CD1c-positive myeloid dendritic cell (primary cell): ENCODE data around the gene RASEF.
"Not testable (repeated sequence)": the region's sequence is repeated elsewhere in the genome, so short reads cannot be mapped to it uniquely, and the experiment has no call there.

Experiments
- DNase-seq: peaks from one replicate; pipeline ENCODE4 v3.0.0-alpha.2; 2016; ENCODE audit errors: extremely low spot score

The RASEF gene

DNA sequence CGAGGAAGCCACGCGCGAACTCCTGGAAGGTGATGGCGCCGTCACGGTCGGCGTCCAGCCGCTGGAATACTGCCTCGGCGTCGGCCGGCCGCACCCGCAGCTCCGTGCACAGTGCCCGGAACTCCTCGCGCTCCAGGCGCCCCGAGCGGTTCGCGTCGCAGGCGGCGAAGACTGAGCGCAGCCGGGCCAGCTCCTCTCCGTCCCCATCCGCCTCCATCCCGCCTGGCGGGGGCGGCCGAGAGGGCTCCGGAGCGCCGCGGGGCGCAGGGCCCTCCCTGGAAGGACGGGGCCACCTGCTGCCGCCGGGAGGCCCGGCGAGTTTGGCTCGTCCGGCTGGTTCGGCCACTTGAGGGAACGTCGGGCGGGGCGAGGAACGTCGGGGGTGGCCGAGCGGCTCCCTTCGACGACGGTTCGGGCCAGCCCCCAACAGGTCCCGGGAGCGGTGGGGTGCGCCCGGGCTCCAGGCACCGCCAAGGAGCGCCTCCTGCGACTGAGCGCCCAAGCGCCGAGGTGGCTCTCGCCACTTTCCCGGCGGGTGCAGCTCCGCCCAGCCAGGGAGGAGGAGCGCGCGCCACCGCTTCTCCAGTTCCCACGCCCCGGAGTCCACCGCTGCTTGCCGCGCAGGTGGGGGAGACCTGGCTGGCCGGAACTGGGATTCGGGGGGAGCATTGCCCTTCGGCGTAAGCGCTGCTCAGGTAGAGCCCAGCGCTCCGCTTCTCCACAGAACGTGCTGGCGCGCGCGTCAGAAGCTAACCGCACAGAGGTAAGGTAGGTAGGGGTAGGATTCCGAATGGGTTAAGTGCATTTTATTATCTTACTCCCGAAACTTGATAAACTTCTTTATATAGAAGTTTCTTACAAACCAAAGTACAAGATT is at the start of gene RASEF:
Gene RASEF (minus strand): TSS at position 492 of the 877 bp plus-strand sequence. CDS start 275 bp downstream, at position 217.
- no peak for DNase-seq

DNA sequence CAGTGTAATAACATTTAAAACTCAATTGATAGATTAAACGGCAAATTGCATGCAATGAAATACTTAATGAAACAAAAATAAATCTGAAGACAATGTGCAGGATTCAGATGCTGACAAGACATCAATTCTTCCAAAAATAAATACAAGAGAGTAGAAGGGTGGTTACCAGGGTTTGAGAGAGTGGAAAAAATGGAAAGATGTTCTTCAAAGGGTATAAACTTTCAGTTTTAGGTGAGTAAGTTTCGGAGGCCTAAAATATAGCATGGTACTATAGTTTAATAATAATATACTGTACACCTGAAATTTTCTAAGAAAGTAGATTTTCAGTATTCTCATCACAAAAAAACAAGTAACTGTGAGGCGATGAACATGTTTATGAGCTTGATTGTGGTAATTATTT is 48.2 kb upstream of the RASEF start:
- DNase-seq = no peak

DNA sequence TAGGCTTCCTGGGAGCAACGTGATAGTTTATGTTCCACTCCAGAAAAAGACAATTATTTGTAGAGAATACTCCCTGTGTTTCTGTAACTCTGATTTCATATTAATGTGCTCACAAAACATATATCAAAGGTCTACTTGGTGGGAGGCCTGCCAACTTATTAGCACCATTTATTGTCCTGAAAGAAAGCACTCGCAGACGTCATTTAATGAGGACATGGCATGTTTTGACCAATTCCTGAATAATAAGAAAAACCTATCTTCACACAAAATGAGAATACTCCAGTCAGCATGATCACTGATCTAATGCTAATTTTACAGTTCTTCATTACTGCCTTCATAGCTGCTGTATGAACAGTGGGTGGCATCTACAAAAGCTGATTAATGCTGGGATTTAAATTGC is 46.4 kb upstream of the RASEF start:
- DNase-seq = no peak

DNA sequence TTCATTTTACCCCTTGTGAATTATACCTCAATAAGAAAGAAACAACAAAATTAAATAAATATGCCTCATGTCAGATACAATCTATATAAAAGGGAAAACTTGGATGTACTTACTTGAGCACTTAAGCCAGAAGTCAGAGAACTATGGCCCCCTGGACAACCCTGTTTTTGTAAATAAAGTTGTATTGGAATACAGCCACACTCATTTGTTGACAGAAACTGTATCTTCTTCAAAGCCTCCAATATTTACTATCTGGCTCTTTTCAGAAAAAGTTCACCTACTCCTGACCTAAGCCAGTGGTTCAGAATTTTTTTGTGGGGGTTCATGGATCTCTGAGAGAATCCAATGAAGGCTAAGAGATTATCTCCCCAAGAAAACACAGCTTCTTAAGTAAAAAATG is 45.3 kb upstream of the RASEF start:
- no peak for DNase-seq

DNA sequence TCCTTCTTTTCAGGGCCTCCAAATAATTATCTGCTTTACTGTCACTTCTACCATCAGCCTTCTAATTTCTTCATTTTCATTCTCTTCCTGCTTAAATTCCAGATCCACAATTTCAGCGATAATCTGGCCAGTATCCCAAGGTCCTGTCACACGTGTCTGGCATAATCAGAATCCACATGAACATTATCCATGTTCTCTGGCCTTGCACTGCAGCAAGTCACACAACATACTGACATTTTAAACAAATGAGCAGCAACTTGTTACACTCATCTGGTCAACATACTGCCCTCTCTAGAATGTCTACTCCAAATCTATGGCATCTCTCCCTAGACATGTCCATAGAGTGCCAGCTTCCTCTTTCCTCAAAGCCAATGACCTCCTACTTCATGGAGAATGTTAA is 43.8 kb upstream of the RASEF start:
- DNase-seq = no peak

DNA sequence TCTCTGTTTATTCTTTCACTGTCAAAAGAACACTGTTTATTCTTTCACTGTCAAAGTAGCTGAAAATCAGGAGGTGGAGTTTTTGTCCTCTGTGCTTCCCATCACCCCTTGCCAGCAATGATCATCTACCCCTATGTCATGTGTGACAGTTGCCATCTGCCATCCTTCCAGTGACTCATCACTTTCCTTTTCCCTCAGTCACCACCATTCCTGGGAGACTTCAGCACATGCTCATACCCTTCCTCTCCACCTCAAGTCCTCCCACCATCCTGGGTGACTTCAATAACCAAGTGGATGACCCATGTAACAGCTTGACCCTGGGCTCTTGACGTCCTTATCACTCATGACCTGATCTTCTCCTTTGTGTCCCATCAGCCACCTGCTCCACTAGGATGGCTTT is 43.3 kb upstream of the RASEF start:
- DNase-seq = no peak

DNA sequence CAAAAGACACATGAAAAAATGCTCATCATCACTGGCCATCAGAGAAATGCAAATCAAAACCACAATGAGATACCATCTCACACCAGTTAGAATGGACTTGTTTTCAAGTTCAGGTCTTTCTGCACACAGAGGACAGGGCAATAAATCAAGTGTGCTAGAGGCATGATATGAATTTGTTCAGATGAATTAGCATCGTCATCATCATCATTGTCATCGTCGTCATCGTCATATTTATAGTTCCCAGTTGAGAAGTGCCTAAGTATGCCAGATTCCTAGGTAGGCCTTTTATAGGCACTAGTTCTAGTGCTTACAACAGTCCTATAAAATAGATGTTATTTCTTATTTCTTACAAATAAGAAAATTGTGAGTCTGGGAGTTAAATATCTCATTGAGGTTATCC is 34.7 kb upstream of the RASEF start:
- DNase-seq = no peak

DNA sequence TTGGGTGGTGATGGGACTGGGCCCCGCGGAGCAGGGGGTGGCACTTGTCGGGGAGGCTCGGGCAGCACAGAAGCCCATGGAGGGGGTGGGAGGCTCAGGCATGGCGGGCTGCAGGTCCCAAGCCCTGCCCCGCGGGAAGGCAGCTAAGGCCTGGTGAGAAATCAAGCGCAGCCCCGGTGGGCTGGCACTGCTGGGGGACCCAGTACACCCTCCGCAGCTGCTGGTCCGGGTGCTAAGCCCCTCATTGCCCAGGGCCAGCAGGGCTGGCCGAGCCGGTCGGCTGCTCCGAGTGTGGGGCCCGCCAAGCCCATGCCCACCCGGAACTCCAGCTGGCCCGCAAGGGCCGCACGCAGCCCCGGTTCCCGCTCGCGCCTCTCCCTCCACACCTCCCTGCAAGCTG is 30.4 kb upstream of the RASEF start:
- DNase-seq = not testable (repeated sequence)

DNA sequence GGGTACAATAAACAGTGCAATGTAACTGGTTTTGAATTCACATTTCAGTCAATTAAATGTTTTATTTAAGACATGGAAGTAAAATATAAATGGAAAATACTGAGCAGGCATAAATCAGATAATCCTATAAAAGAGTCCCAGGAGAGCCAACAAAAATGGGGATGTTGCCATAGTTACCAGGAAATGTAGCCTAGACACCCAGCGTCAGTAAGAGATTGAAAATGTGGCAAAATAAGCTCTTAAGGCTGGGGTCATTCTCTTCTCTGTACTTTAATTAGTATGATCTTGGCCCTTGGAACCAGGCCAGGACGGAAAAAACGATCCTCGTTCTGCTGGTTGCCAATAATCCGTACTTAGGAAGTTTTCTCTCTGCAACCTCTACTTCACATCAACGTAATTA is 18.9 kb upstream of the RASEF start:
- no peak for DNase-seq

DNA sequence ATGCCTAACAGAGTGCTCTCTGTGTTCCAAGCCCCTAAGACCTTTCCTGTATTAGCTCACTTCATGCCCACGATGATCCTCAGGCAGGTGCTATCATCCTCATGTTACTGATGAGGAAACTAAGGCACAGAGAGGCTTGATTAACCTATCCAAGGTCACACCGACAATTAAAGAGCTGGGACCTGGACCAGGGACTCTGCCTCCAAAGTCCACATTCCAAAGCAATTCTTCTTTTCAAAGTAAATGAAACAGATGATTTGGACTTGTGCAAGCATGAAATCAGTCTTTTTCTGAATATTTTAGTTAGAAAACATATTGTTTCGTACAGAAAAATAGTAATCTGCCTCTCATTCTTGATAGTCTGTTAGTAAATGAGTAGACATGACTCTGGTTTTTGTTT is 18.1 kb upstream of the RASEF start:
- DNase-seq = no peak

DNA sequence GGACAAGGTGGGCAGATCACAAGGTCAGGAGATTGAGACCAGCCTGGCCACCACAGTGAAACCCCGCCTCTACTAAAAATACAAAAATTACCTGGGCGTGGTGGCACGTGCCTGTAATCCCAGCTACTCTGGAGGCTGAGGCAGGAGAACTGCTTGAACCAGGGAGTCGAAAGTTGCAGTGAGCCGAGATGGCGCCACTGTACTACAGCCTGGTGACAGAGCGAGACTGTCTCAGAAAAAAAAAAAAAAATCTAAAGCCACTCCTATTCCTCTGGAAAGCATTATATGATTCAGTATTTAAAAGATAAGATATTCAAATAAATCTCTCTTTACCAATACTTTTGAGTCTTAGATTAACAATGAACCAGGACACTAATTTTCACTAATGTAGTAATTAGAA is 13.0 kb upstream of the RASEF start:
- DNase-seq = not testable (repeated sequence)

DNA sequence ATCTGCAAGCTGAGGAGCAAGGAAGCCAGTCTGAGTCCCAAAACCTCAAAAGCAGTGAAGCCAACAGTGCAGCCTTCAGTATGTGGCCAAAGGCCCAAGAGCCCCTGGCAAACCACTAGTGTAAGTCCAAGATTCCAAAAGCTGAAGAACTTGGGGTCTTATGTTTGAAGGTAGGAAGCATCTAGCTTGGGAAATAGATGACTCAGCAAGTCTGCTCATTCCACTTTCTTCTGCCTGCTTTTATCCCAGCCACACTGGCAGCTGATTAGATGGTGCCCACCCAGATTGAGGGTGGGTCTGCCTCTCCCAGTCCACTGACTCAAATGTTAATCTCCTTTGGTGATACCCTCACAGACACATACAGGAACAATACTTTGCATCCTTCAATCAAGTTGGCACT is 9.6 kb upstream of the RASEF start:
- DNase-seq = not testable (repeated sequence)

DNA sequence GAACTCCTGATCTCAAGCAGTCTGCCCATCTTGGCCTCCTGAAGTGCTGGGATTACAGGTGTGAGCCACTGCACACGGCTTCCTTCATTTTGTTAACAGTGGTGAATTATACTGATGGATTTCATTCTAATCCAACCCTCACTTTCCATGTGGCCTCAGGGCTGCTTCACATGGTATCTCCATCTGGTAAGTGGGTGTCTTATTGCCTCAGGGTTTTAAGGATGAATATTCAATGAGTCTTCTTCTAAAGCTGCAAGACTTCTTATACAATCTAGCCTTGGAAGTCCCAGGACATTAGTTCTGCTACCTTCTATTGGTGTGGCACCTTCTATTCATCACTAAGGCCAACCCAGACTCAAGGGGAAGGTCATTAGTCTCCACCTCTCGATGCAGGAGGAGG is 8.7 kb upstream of the RASEF start:
- DNase-seq = no peak

DNA sequence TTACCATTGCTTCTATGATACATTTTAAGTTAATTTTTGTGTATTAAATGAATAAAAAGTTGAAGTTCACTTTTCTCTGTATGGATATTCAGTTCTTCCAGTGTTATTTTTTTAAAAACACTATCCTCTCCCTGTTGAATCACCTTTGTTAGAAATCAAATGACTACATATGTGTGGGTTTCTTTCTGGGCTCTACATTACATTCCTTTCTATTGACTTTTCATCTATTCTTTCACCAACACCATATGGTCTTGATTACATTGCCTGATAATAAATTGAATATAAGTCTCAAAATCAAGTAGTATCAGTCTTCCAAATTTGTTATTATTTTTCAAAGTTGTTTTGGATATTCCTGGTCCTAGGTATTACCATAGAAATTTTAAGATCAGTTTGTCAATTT is 7.3 kb upstream of the RASEF start:
- DNase-seq = no peak

DNA sequence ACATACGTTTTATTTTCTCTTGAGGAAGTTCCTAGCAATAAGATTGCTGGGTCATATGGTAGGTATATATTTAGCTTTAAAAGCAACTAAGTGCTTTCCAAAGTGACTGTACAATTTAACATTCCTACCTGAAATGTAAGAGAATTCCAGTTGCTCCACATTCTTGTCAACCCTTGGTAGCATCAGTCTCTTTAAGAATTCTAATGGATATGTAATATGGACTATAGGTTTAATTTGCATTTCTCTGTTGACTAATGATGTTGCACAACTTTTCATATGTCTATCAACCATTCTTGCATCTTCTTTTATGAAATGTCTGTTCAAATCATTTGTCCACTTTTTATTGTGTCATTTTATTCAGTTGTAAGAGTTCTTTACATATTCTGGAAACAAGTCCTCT is 6.7 kb upstream of the RASEF start:
- no peak for DNase-seq

DNA sequence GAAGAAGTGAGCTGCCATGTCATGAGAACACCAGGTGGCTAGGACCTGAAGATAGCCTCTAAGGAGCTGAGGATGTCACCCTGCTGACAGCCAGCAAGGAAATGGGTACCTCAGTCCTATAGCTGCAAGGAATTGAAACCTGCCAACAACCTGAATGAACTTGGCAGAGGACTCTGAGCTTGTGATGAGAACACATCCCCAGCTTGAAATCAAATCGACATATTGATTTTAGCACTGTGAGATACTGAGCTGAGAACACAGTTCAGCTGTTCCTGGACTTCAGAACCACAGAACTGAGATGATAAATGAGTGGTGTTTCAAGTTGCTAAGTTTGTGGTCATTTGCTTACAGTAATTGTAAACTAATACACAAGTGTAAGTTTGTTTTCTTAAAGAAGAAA is 5.5 kb upstream of the RASEF start:
- DNase-seq = no peak

DNA sequence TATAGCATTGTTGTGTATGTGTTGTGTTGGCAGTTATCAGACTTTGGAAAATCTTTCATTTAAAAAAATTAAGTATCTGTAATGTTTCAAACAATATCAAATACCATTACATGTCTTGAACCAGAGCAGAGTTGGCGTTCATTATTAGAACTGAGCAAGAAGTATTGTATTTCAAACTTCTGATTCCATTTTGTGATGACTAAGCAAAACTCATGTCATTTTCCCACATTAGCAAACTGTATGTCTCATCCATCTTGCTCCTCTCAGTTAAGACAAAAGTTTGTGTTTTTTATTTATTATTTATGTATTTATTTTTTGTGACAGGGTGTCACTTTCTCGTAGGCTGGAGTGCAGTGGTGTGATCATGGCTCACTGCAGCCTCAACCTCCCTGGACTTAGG is 4.6 kb upstream of the RASEF start:
- no peak for DNase-seq

DNA sequence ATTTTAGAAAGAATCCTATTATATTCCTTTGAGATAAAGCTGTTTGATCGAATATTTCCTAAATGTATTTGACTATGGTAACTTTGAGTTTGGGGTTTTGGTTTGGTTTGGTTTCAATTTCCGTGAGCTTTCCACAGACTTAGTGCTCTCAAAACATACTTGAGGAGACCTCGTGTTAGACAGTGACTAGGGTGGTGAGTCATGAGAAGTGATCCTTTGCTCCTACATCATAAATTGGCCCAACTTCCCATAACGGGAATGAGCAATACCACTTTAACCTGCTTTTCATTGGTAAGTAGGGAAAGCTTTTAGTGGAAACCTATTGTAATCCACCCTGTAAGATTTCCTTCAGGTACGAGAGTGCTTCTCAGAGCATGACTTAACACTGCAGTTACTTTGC is 3.8 kb upstream of the RASEF start:
- DNase-seq = no peak

DNA sequence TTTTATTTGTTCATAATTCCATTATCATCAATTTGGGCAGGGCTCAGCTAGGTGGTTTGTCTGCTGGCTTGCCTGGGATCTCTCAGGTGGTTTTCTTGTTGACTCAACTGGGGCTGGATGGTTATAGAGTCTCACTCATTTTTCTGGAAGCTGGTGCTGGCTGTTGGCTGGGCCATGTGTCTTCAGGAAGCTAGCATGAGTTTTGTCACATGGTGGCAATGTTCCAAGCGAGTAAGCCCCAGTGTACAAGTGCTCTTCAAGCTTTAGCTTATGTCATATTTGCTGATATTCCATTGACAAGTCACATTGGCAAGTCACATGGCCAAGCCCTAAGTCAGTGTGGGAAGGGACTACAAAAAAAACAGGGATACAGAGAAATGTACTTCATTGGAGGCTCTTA is 2.3 kb upstream of the RASEF start:
- DNase-seq = no peak

DNA sequence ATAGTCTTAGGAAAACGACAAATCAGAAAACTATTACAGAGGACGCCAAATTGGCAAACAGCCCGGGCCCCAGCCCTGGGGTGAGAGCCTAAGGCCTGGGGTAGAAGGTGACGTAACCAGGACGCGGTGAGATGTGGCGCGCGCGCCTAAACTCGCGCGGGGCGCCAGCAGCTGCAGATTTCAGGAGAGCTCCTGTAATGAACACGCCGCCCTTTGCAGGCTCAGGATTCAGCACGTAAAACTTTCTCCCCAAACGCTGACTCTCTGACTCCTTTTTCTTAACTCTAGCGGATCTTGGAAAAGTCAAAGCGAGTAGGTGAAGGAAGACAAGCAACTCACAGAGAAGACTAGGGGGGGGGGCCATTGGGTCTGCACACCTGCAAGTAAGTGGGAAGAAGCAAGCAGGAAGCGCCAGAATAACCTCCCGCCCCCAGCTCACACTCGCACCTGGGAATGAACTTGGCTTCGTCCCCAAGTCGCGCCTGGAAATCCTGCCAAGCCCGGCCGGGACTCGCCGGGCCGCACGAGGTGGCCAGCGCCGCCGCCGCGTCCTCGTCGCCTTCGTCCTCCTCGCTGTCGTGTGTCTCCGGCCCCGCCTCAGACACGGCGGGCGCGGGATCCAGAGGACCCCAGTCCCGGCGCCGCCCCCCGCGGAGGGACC is 822 bp downstream of the RASEF start:
- DNase-seq = no peak

DNA sequence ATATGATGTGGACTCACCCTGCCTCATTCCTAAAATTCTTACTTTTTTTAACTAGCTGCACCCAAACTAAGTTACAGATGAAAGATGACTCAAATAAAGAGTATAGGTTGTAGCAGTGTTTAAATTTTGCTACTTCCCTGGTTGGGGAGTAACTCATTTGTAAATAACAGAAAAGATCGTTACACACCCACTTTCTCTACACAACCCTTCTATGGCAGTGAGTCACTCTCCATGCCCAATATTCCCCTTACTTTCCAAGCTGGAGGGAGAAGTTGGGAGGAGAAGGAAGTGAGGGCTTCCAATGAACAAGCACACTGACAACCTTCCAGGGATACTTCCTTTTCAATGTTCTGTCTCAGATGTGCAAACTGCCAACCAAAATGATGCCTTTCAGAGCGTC is 1.9 kb downstream of the RASEF start:
- DNase-seq = no peak

DNA sequence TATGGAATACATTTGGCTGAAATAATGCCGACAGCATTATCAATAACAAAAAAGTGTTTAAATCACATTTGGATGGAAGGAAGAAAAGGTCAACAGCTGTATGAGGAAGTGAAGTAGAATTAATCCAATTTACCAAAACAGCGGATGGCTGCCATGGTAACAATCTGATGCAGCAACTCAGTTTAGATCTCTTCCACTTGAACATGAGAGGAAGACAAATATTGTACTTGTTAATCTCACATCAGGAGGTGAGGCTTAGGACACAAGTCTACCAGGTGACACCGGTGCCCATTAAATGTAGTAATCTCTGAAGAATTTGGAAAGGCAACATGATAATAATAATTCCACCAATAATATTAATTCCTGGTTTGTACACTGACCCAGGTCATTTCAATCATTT is 2.4 kb downstream of the RASEF start:
- no peak for DNase-seq

DNA sequence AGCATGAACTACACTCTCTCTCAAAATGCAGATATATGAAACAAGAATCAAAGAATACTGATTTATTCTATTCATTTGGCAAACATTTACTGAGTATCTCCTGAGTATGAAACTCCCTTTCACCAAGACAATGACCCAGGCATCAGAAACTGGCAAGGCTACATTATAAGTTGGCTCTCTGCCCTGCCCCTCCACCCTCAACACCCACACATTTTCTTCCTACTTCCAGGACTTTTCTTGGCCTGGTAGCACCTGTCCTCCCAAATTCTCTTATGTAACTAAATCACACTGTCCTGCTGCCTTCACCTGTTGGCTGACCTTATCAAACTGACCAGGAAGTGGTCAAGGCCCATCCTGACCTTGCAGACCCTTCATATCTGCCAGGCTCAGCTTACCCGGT is 3.5 kb downstream of the RASEF start:
- no peak for DNase-seq

DNA sequence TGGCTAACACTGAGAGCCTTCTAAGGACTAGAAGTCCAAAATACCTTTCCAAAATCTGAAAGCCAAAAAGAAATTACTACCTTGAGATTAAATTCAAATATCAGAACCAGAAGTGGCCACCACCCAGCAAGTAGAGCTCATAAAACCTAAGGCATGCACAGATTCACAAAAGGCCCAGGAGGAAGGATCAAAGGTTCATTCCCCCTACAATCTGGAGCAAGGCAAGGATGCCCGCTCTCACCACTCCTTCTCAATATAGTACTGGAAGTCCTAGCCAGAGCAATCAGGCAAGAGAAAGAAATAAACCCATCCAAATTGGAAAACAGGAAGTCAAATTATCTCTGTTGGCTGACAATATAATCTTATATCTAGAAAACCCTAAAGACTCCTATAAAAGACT is 6.0 kb downstream of the RASEF start:
- DNase-seq = no peak
